ENCODE data around the gene STRN. TPM values are rescaled to one million over a fixed set of nuclear protein-coding genes. Genes with fewer than 3 reads are reported as not detected.
"Not testable (repeated sequence)": the region's sequence is repeated elsewhere in the genome, so short reads cannot be mapped to it uniquely, and the experiment has no call there.

The STRN gene
- total RNA-seq, 2 donors from 2014 or later: 44.0 to 50.6 TPM

DNA sequence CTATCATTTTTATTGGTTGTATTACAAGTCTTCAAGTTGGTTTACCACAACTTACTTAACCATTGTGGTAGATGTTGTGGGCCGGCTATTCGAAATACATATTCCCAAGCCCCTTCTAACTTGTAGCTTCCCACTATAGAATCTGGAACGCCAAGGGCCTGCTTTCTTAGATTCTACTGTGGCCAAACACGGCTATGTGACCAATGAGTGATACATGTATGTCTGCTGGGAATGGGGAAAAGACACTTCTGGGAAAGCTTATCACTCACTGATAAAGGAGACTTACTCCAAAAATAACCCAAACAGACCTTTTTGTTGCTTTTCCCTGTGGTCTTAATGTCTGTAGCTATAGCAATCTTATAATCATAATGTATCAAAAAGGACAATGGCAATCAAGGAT is 24.5 kb downstream of the STRN start:
- no peaks in the 10 kb centered on the region for H3K27me3 Mint-ChIP-seq (ENCODE audit: insufficient read depth)
- H3K27ac ChIP-seq (ENCODE audit: low read depth, low read length): no peak overlapping the region
- 94% methylated on average over 4 of the region's 4 CpGs; no CpG with 5 or more reads in 1 of the 2 experiments for WGBS, 2 experiments (ENCODE audit: insufficient coverage in 1 of 2, insufficient read length in 1 of 2)
- no peak overlapping the region for H3K4me3 ChIP-seq (ENCODE audit: low read length)
- no peaks in the 10 kb centered on the region for H3K36me3 ChIP-seq (ENCODE audit: control insufficient read depth, insufficient read depth, low read length)
- H3K9me3 ChIP-seq (ENCODE audit: control insufficient read depth, low read length): no peaks in the 10 kb centered on the region
- H3K27ac Mint-ChIP-seq: no peak overlapping the region
- TF ChIP-seq, protein P1, sequence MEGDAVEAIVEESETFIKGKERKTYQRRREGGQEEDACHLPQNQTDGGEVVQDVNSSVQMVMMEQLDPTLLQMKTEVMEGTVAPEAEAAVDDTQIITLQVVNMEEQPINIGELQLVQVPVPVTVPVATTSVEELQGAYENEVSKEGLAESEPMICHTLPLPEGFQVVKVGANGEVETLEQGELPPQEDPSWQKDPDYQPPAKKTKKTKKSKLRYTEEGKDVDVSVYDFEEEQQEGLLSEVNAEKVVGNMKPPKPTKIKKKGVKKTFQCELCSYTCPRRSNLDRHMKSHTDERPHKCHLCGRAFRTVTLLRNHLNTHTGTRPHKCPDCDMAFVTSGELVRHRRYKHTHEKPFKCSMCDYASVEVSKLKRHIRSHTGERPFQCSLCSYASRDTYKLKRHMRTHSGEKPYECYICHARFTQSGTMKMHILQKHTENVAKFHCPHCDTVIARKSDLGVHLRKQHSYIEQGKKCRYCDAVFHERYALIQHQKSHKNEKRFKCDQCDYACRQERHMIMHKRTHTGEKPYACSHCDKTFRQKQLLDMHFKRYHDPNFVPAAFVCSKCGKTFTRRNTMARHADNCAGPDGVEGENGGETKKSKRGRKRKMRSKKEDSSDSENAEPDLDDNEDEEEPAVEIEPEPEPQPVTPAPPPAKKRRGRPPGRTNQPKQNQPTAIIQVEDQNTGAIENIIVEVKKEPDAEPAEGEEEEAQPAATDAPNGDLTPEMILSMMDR (conservative IDR thresholded peaks at IDR 0.05): no peak
- H3K4me1 ChIP-seq (ENCODE audit: control insufficient read depth, insufficient read depth, low read length): no peaks in the 10 kb centered on the region
- H3K4me3 Mint-ChIP-seq: no peak overlapping the region
- H3K9me3 Mint-ChIP-seq: no peaks in the 10 kb centered on the region
- no peaks in the 10 kb centered on the region for H3K4me1 Mint-ChIP-seq
- no peak overlapping the region for H3K9ac ChIP-seq (ENCODE audit: extremely low read depth, low read length, poor library complexity, severe bottlenecking)
- H3K27me3 ChIP-seq (ENCODE audit: control insufficient read depth, insufficient read depth, low read length, poor library complexity, severe bottlenecking): no peaks in the 10 kb centered on the region
- DNase-seq: no peak
- H3K36me3 Mint-ChIP-seq (ENCODE audit: low read depth): peaks cover 13% of the 10 kb centered on the region

DNA sequence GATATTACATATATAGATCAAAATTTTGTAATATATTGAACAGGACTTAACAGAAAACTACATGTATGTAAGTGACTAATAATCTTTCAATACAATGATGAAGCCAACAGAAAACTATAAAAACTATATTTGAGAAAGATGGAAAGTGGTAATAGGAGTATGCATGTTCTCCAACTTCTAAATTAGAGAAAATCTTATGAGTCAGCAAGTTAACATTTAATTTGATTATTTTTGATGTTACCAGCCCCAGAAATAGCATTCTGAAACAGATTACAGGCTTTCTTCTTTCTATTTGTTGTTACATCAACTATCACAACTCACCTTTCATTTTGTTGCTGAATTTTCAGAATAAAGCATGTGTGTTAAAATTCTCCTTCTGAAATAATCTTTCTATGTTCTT is 29.8 kb downstream of the STRN start:
- not testable (repeated sequence) for H3K4me3 Mint-ChIP-seq; H3K36me3 Mint-ChIP-seq (ENCODE audit: low read depth)

DNA sequence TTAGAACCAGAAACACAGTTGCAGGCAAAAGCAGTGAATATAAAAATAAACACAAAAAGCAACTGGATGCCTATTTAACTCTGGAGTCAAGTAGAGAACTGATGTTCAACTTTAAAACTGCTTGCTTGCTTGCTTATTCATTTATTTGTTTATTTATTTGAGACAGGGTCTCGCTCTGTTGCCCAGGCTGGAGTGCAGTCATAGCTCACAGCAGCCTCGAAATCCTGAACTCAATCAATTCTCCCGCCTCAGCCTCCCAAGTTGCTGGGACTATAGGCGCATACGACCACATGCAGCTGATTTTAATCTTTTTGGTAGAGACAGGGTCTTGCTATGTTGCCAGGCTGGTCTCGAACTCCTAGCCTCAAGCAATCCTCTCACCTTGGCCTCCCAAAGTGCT is 34.6 kb downstream of the STRN start:
- not testable (repeated sequence) for H3K27me3 Mint-ChIP-seq (ENCODE audit: insufficient read depth); H3K9ac ChIP-seq (ENCODE audit: extremely low read depth, low read length, poor library complexity, severe bottlenecking); H3K4me1 ChIP-seq (ENCODE audit: control insufficient read depth, insufficient read depth, low read length); H3K27ac ChIP-seq (ENCODE audit: low read depth, low read length); H3K9me3 ChIP-seq (ENCODE audit: control insufficient read depth, low read length); H3K36me3 Mint-ChIP-seq (ENCODE audit: low read depth); H3K4me3 ChIP-seq (ENCODE audit: low read length); H3K27me3 ChIP-seq (ENCODE audit: control insufficient read depth, insufficient read depth, low read length, poor library complexity, severe bottlenecking); H3K9me3 Mint-ChIP-seq; H3K36me3 ChIP-seq (ENCODE audit: control insufficient read depth, insufficient read depth, low read length); DNase-seq; H3K4me3 Mint-ChIP-seq; H3K4me1 Mint-ChIP-seq
- H3K27ac Mint-ChIP-seq: peak overlapping the region; percentile 66
- WGBS, 2 experiments (ENCODE audit: insufficient coverage in 1 of 2, insufficient read length in 1 of 2): 96 to 98% methylated on average over 4 to 6 of the region's 6 CpGs

More for the DNA sequence above, 29.8 kb downstream of the STRN start:
- H3K4me3 ChIP-seq (ENCODE audit: low read length); H3K27ac Mint-ChIP-seq; H3K9ac ChIP-seq (ENCODE audit: extremely low read depth, low read length, poor library complexity, severe bottlenecking); DNase-seq; H3K4me1 ChIP-seq (ENCODE audit: control insufficient read depth, insufficient read depth, low read length); H3K27ac ChIP-seq (ENCODE audit: low read depth, low read length); H3K9me3 Mint-ChIP-seq; H3K27me3 ChIP-seq (ENCODE audit: control insufficient read depth, insufficient read depth, low read length, poor library complexity, severe bottlenecking); H3K36me3 ChIP-seq (ENCODE audit: control insufficient read depth, insufficient read depth, low read length); H3K27me3 Mint-ChIP-seq (ENCODE audit: insufficient read depth); H3K4me1 Mint-ChIP-seq; H3K9me3 ChIP-seq (ENCODE audit: control insufficient read depth, low read length): not testable (repeated sequence)

DNA sequence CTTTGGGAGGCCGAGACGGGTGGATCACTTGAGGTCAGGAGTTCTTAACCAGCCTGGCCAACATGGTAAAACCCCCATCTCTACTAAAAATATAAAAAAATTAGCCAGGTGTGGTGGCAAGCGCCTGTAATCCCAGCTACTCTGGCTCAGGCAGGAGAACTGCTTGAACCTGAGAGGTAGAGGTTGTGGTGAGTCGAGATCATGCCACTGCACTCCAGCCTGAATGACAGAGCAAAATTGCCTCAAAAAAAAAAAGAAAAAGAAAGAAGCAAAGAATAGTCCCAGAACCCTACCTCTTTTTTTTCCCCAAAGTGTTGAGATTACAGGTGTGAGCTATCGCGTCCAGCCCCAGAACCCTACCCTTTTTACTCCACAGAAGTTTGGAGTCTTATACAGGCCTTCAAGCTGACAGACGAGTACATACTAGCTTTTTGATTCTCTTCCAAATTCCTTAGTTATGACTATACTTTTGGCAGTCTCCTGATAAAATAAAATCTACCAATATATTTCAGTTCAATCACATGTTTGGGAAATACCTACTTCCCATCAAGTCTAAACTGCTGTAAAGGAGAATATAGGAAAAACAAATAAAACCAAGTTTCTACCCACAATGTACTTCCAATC is 35.4 kb downstream of the STRN start:
- H3K27me3 ChIP-seq (ENCODE audit: control insufficient read depth, insufficient read depth, low read length, poor library complexity, severe bottlenecking); H3K4me3 Mint-ChIP-seq; H3K27ac ChIP-seq (ENCODE audit: low read depth, low read length); H3K27me3 Mint-ChIP-seq (ENCODE audit: insufficient read depth); H3K4me1 ChIP-seq (ENCODE audit: control insufficient read depth, insufficient read depth, low read length); H3K4me3 ChIP-seq (ENCODE audit: low read length); DNase-seq; H3K9ac ChIP-seq (ENCODE audit: extremely low read depth, low read length, poor library complexity, severe bottlenecking); H3K36me3 ChIP-seq (ENCODE audit: control insufficient read depth, insufficient read depth, low read length); H3K9me3 ChIP-seq (ENCODE audit: control insufficient read depth, low read length); H3K9me3 Mint-ChIP-seq; H3K36me3 Mint-ChIP-seq (ENCODE audit: low read depth): not testable (repeated sequence)
- 90 to 97% methylated on average over 4 to 7 of the region's 7 CpGs for WGBS, 2 experiments (ENCODE audit: insufficient coverage in 1 of 2, insufficient read length in 1 of 2)
- peaks cover 13% of the 10 kb centered on the region for H3K4me1 Mint-ChIP-seq
- peak overlapping the region; percentile 90 for H3K27ac Mint-ChIP-seq

DNA sequence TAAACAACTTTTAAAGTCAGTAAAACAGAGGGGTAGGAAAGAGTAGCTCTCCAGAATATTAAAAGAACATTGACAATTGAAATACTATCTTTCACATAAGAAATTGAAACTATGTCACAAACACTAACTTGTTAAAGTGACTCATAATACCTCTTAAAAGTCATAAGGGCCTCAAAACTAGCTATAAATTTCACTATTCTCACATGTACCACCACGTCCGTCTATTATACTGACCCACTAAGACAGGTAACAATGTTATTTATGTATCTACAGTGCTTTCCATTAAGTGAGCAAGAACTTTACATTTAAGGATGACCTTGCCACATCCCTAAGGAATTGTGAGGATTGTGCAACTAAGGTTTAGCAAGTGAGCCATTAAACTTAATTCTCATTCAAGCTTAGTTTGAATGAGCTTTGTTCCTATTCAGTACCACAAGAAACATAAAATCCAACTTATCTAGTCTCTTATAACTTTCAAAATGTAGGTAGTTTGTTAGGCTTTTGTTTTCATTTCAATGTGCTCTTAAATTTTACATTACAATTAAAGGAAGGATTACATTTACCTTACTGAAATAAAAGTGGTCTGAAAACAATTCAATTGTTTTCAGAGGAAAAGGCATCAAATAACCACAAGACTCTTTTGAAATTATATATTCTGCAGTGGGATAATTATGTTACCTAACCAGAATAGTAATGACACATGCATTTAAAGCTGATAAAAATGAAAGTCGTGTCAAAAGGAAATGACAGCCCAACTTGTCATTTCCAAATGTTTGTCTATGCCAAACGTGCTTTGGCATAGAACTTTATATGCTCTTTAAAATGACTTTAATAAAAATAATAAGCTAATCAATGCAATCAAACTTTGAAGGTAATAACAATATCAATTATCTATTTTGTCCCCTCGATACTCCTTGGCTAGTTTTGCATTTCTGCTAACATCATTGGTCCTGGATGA is 39.9 kb downstream of the STRN start:
- H3K9me3 Mint-ChIP-seq; H3K9me3 ChIP-seq (ENCODE audit: control insufficient read depth, low read length); H3K4me3 ChIP-seq (ENCODE audit: low read length); H3K4me3 Mint-ChIP-seq; H3K4me1 ChIP-seq (ENCODE audit: control insufficient read depth, insufficient read depth, low read length); H3K36me3 ChIP-seq (ENCODE audit: control insufficient read depth, insufficient read depth, low read length); H3K9ac ChIP-seq (ENCODE audit: extremely low read depth, low read length, poor library complexity, severe bottlenecking); H3K27ac ChIP-seq (ENCODE audit: low read depth, low read length); H3K27me3 ChIP-seq (ENCODE audit: control insufficient read depth, insufficient read depth, low read length, poor library complexity, severe bottlenecking); DNase-seq; H3K27me3 Mint-ChIP-seq (ENCODE audit: insufficient read depth): not testable (repeated sequence)
- 88 to 100% methylated on average over 1 to 5 of the region's 5 CpGs for WGBS, 2 experiments (ENCODE audit: insufficient coverage in 1 of 2, insufficient read length in 1 of 2)
- H3K36me3 Mint-ChIP-seq (ENCODE audit: low read depth): peaks cover 23% of the 10 kb centered on the region
- H3K4me1 Mint-ChIP-seq: peaks cover 13% of the 10 kb centered on the region
- H3K27ac Mint-ChIP-seq: peak overlapping the region; percentile 24

DNA sequence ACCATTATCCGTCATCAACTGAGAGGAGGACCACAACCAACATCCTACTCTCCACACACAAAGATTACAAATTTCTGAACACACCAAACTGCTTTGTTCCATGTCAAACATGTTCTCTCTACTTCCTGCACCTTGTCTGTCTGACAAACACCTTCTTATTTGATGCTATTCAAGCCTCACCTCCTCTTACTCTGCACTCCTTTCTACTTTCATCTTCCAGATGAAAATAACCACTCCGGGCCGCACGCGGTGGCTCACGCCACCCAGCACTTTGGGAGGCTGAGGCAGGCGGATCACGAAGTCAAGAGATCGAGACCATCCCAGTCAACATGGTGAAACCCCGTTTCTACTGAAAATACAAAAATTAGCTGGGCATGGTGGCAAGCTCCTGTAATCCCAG is 43.7 kb downstream of the STRN start:
- H3K27me3 Mint-ChIP-seq (ENCODE audit: insufficient read depth); H3K27me3 ChIP-seq (ENCODE audit: control insufficient read depth, insufficient read depth, low read length, poor library complexity, severe bottlenecking); H3K27ac Mint-ChIP-seq; H3K36me3 ChIP-seq (ENCODE audit: control insufficient read depth, insufficient read depth, low read length); H3K4me3 Mint-ChIP-seq; H3K9ac ChIP-seq (ENCODE audit: extremely low read depth, low read length, poor library complexity, severe bottlenecking); H3K27ac ChIP-seq (ENCODE audit: low read depth, low read length); H3K4me3 ChIP-seq (ENCODE audit: low read length); H3K9me3 ChIP-seq (ENCODE audit: control insufficient read depth, low read length); DNase-seq; H3K9me3 Mint-ChIP-seq: not testable (repeated sequence)
- peaks cover 17% of the 10 kb centered on the region for H3K4me1 ChIP-seq (ENCODE audit: control insufficient read depth, insufficient read depth, low read length)
- H3K4me1 Mint-ChIP-seq: peaks cover 29% of the 10 kb centered on the region
- peaks cover 20% of the 10 kb centered on the region for H3K36me3 Mint-ChIP-seq (ENCODE audit: low read depth)
- 94 to 96% methylated on average over 6 to 10 of the region's 10 CpGs for WGBS, 2 experiments (ENCODE audit: insufficient coverage in 1 of 2, insufficient read length in 1 of 2)
